Breast epithelium (tissue), 4 donors: ENCODE results near the gene TINAG. TPM values are rescaled to one million over a fixed set of nuclear protein-coding genes. Genes with fewer than 3 reads are reported as not detected.

Experiments
- DNase-seq, 2 donors: peaks; one replicate each; pipeline ENCODE4 v3.0.0-alpha.2; 2019; ENCODE audit warnings: low spot score in 2 of 2
- H3K27ac ChIP-seq, 2 donors: fragments of 200-600 bp; sonication (generic) in 1 of 2; one replicate each; pipeline ENCODE4 v1.5.1; 2016 to 2019; ENCODE audit warnings: mild to moderate bottlenecking in 1 of 2
- H3K27me3 ChIP-seq, 2 donors: fragments of 200-600 bp; sonication (generic) in 1 of 2; one replicate each; pipeline versions ENCODE4 v1.5.1 to v1.6.0; 2017 to 2019; ENCODE audit warnings: control low read depth in 1 of 2, mild to moderate bottlenecking in 1 of 2
- H3K36me3 ChIP-seq: fragments of 200-600 bp; one replicate; pipeline ENCODE4 v1.5.1; 2019
- H3K4me1 ChIP-seq, 2 donors: fragments of 200-600 bp; sonication (generic); one replicate each; pipeline ENCODE4 v1.5.1; 2016 to 2019; ENCODE audit warnings: control low read depth in 1 of 2
- H3K4me3 ChIP-seq, 3 donors: fragments of 200-600 bp; sonication (generic); 1 replicate in 2 of 3; 2 replicates in 1 of 3; pipeline ENCODE4 v1.5.1; 2016 to 2019; ENCODE audit warnings: mild to moderate bottlenecking in 3 of 3, moderate library complexity in 2 of 3
- H3K9me3 ChIP-seq, 2 donors: fragments of 200-600 bp; sonication (generic) in 1 of 2; one replicate each; pipeline ENCODE4 v1.5.1; 2016 to 2019; ENCODE audit warnings: control low read depth in 1 of 2
- POLR2A ChIP-seq: fragments of 450-650 bp; IDR thresholded peaks from one replicate; pipeline ENCODE4 v1.6.1; 2016; ENCODE audit warnings: antibody characterized with exemption, mild to moderate bottlenecking, moderate library complexity
- POLR2AphosphoS5 ChIP-seq, 3 donors: sonication (generic); formaldehyde crosslinking; IDR thresholded peaks; one replicate each; pipeline ENCODE4 v1.6.1; 2017; ENCODE audit warnings: antibody characterized with exemption in 3 of 3
- intact Hi-C: fragments of 100-400 bp; cut with DNase I; formaldehyde crosslinking; loops from one replicate; pipeline ENCODE4 v1.15.1; 2023; ENCODE audit warnings: low total_unique reads
- total RNA-seq, 3 donors: library from RNA; depleted of rRNA; stranded (reverse); fragments of >200 nt; gene quantifications; one replicate each; pipeline ENCODE4 v1.1.0, GENCODE V29; 2016
- TF ChIP-seq, protein P1 (sequence below), 3 donors: fragments of 450-650 bp; IDR thresholded peaks; one replicate each; pipeline ENCODE4 v1.5.1; 2016 to 2017; ENCODE audit warnings: antibody characterized with exemption in 3 of 3, mild to moderate bottlenecking in 3 of 3, moderate library complexity in 3 of 3

Gene TINAG
- total RNA-seq, 3 donors from 2014 or later: not detected

DNA sequence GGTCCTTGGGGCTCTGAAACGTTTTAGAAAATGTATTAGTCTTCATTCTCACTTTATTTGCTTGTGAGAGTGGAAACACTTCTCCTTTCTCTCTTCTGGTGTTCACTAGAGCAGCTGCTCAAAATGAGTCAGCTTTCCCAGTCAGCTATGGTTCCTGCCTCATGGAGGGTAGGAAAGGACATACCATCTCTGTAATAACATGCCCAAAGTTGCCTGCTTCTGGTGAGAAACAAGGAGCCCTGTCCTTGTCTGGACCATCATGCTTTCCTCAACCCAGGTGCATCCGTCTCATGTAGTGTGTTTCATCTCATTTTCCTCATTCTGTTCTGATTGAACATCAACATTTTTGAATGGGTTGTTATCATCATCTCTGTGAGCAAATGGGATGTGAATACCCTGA is 17.1 kb upstream of the TINAG start:
- intact Hi-C loops: no loop called here

DNA sequence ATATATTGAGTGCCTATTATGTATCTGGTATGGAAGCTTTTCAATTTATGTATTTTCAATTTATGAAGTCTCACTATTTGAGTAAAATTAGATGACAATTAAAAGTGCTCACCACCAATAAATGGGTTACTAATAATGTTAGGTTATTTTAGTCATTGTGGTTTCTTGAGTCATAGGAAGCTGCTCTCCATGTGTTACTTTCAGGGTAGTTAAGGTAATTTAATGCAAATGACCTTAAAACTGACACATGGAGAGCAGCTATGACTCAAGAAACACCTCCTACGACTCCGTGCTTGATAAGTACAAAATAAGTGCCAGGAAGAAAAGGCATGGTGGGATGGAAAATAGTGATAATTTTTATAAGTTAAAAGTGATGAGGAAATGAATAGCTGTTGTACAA is 16.5 kb upstream of the TINAG start:
- DNase-seq: no peak
- TF ChIP-seq POLR2A: no peak
- TF ChIP-seq POLR2AphosphoS5 (IDR thresholded peaks at IDR 0.05): no peak
- TF ChIP-seq, protein P1, sequence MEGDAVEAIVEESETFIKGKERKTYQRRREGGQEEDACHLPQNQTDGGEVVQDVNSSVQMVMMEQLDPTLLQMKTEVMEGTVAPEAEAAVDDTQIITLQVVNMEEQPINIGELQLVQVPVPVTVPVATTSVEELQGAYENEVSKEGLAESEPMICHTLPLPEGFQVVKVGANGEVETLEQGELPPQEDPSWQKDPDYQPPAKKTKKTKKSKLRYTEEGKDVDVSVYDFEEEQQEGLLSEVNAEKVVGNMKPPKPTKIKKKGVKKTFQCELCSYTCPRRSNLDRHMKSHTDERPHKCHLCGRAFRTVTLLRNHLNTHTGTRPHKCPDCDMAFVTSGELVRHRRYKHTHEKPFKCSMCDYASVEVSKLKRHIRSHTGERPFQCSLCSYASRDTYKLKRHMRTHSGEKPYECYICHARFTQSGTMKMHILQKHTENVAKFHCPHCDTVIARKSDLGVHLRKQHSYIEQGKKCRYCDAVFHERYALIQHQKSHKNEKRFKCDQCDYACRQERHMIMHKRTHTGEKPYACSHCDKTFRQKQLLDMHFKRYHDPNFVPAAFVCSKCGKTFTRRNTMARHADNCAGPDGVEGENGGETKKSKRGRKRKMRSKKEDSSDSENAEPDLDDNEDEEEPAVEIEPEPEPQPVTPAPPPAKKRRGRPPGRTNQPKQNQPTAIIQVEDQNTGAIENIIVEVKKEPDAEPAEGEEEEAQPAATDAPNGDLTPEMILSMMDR (IDR thresholded peaks at IDR 0.05): no peak
- Histone ChIP-seq H3K4me3 (no peak overlapping the region), H3K27ac (no peak overlapping the region), H3K4me1 (no peaks in the 10 kb centered on the region), H3K9me3 (no peaks in the 10 kb centered on the region), H3K36me3 (no peaks in the 10 kb centered on the region), H3K27me3 (no peaks in the 10 kb centered on the region)
- intact Hi-C loops: no loop called here

More for the DNA sequence above, 17.1 kb upstream of the TINAG start:
- H3K27ac ChIP-seq: no peak overlapping the region
- H3K27me3 ChIP-seq: no peaks in the 10 kb centered on the region
- no peaks in the 10 kb centered on the region for H3K36me3 ChIP-seq
- H3K4me3 ChIP-seq: no peak overlapping the region
- no peak for DNase-seq
- TF ChIP-seq, protein P1 (IDR thresholded peaks at IDR 0.05): no peak
- no peak for TF ChIP-seq POLR2AphosphoS5 (IDR thresholded peaks at IDR 0.05)
- TF ChIP-seq POLR2A: no peak
- H3K9me3 ChIP-seq: no peaks in the 10 kb centered on the region
- H3K4me1 ChIP-seq: no peaks in the 10 kb centered on the region

DNA sequence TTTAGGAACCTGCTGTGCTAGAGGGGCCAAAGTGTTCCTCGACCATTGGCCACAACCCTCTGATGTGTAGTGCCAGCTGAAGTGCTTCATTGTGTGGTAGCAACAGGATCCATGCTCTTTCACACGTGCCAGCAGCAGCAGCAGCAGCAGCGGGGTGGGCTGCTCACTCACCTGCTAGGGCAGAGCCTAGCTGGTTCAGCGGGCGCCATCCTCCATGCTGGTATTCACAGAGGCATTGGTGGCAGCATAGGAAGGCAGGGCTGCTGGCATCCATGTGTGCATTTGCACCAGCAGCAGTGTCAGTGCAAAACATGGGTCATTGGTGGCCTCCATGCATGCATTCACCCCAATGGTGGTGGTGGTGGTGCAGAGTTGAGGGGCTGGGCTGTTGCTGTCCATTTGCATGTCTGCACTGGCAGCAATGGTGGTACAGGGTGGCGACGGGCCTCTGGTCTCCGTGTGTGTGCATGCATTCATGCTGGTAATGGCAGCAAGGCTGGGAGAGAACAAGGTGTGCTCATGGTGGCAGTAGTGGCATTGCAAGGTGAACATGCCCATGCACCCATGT is 13.2 kb upstream of the TINAG start:
- intact Hi-C loops: loop anchor here (5.0 kb wide), 1 partner anchor 577 kb away; no protein-coding TSS in a partner anchor
- H3K9me3 ChIP-seq: no peaks in the 10 kb centered on the region
- no peak overlapping the region for H3K4me3 ChIP-seq
- H3K27me3 ChIP-seq: no peaks in the 10 kb centered on the region
- no peak for TF ChIP-seq POLR2AphosphoS5 (IDR thresholded peaks at IDR 0.05)
- TF ChIP-seq, protein P1 (IDR thresholded peaks at IDR 0.05): no peak
- TF ChIP-seq POLR2A: no peak
- no peaks in the 10 kb centered on the region for H3K36me3 ChIP-seq
- no peak for DNase-seq
- H3K27ac ChIP-seq: no peak overlapping the region
- no peaks in the 10 kb centered on the region for H3K4me1 ChIP-seq

DNA sequence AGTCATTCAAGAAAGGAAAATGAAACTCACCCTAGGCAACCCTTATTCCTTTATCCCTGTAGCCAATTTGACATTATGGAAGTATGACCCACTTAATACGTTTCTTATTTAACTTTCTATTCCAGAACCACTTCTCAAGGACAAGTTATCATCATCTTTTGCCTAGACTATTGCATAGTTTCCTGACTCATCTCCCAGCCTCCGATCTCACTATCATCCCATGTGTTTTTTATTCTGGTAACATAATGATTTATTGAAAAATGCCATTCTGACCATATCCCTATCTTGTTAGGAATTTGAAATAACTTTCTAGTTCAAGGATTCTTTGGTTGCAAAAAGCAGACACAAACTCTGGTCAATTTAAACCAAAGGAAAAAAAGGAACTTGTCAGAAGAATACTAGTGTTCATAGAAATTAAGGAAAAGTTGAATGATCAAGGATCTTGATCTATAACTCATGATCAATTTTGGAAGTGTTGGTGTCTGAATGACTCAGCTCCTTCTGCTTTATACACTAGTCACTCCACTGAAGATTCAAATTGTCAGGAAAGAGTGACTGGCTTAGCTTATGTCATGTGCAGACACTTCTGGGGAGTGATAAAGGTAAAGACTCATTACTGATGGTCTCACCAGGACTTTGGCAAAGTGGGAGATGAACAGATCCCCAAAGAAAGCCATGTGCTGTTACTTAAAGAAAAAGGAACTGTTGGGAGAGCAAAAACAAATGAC is 8.5 kb upstream of the TINAG start:
- intact Hi-C loops: loop anchor here (5.0 kb wide), 2 partner anchors 147 to 573 kb away; no protein-coding TSS in a partner anchor
- TF ChIP-seq, protein P1 (IDR thresholded peaks at IDR 0.05): no peak
- TF ChIP-seq POLR2A (no peak), POLR2AphosphoS5 (IDR thresholded peaks at IDR 0.05) (no peak)
- H3K4me1 ChIP-seq: no peaks in the 10 kb centered on the region
- no peak for DNase-seq
- no peak overlapping the region for H3K27ac ChIP-seq
- no peak overlapping the region for H3K4me3 ChIP-seq
- H3K9me3 ChIP-seq: no peaks in the 10 kb centered on the region
- H3K27me3 ChIP-seq: no peaks in the 10 kb centered on the region
- no peaks in the 10 kb centered on the region for H3K36me3 ChIP-seq

DNA sequence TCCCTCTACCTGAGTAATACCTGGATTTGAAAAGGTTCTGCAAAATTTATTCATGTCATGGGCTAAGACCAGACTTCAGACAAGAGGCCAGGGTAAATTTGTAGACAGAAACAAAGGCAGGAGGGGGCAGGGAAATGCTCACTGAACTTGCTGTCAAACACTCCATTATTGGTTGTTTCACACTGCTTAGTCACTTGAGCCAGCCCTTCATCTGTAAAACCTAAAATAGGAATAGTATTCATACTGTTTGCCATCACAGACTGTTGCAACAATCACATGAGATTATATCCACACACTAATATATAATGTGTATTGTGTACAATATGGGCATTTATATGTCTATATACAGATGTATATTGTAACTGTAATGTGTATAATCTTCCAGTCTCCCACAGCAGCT is 6.5 kb upstream of the TINAG start:
- no peak for TF ChIP-seq POLR2A
- TF ChIP-seq, protein P1 (IDR thresholded peaks at IDR 0.05): no peak
- TF ChIP-seq POLR2AphosphoS5 (IDR thresholded peaks at IDR 0.05): no peak
- H3K9me3 ChIP-seq: no peaks in the 10 kb centered on the region
- H3K4me3 ChIP-seq: no peak overlapping the region
- H3K27me3 ChIP-seq: no peaks in the 10 kb centered on the region
- no peaks in the 10 kb centered on the region for H3K4me1 ChIP-seq
- intact Hi-C loops: loop anchor here (5.0 kb wide), 1 partner anchor 149 kb away; no protein-coding TSS in a partner anchor
- H3K36me3 ChIP-seq: no peaks in the 10 kb centered on the region
- DNase-seq: no peak
- H3K27ac ChIP-seq: no peak overlapping the region
